Activated CD4-positive, alpha-beta T cell treated with anti-CD3 and anti-CD28 coated beads, Interleukin-2, amount 50 U/mL, for 16 hours (primary cell): ENCODE measurements around the gene HS3ST5.

Experiments used
- DNase-seq: peaks from one replicate; pipeline ENCODE4 v3.0.0-alpha.2; 2020

Gene HS3ST5

DNA sequence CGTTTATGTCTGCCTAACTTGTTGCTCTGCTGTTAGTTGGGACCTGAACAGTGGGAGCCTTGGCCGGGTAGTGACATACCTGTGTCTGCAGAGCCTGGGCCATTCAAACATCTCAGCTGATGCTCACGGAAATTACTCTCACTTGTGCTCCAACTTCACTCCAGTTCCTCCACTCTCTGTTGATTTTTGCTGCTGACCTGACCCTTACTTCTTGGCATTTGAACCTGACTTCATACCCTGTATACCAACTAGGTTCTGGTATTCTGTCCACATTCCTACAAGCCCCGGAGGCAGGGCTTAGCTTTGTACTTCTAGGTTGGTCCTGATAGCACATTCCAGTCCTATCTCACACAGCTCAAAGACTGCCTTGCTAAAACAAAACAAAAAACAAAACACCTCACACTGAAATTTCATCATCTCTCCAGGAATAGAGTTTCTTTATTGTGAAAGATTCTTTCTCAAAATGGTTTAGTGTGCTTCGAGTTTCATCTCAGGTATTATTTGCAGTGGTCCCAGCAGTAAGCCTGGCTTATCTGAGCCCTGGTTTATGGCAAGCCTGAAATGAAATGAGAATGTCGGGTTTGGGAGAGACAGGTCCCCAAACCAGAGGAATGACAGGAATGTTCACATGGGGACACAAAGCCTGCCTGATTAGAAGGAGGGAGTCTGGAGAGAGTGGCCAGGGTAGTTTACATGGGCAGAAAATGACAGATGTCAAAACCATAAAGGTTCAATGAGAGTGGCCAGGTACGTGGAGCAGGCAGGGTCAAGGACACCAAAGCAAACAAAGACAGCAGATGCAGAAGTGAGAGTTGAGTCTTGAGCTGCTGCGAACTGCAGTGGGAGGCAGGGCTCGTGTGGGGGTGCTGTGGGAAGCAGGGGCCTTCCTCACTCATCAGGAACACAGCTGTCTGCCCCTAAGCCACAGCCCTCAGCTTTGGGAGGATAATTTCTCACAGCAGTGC lies 197.7 kb downstream of the HS3ST5 start:
- DNase-seq = no peak

DNA sequence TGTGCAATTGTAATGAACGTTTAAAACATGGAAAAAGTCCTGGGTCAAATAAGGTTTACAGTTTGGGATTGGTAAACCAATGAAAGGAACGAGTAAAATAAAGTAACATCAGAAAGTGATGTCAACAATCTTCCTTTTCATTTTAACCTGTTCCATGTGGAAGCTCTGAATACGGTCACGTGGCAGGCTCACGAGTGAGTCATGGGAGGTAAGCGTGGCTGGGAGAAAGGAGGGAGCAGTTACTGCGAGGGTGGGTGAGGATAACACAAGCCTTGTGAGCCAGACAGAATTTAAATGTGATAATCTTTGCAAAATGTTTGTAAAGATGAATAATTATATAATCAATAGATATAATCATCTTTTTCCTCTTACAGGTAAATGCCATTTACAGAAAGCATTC lies 200.6 kb downstream of the HS3ST5 start:
- DNase-seq = no peak

DNA sequence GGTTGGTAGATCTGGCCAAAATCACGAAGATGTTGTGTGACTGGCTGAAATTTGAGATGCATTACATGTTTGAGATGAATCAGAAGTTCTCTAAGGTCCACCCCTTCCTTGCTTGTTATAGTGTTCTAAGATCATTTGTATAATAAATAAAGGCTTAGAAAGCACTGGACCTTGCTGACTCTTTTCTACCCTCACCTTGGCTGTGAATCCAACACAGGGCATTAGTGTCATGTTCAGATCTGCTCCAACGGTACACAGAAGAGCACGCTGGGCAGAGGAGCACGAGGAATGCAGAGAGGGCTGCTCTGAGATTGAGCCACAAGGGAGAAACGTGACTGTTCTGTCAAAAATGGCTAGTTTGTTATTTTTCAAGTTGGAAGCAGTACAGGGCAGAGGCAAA lies 202.4 kb downstream of the HS3ST5 start:
- no peak for DNase-seq

DNA sequence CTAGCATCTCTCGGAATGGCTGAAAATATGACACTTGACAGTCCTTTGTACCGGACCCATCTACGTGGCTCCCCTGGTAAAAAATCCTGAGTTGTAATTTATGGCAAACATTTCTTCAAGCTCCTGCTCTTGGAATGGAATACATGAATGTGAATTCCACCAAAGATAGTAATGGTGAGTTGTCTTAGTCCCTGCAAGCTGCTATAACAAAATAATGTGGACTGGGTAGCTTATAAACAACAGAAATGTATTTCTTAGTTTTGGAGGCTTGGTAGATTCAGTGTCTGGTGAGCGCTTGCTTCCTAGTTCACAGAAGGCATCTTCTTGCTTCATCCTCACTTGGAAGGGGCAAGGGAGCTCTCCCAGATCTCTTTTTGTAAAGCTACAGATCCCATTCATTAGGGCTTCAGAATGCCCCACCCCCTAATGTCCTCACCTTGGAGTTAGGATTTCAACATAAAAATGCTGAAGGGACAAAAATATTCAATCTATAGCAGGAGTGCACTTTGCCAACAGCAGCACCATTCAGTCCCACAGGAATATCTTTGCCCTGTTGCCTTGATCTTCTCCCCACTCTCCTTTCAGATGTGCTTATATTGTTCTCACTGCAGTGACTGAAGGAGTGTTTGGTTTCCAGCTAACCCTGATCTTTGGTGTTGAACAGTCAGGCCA lies 204.1 kb downstream of the HS3ST5 start:
- no peak for DNase-seq

DNA sequence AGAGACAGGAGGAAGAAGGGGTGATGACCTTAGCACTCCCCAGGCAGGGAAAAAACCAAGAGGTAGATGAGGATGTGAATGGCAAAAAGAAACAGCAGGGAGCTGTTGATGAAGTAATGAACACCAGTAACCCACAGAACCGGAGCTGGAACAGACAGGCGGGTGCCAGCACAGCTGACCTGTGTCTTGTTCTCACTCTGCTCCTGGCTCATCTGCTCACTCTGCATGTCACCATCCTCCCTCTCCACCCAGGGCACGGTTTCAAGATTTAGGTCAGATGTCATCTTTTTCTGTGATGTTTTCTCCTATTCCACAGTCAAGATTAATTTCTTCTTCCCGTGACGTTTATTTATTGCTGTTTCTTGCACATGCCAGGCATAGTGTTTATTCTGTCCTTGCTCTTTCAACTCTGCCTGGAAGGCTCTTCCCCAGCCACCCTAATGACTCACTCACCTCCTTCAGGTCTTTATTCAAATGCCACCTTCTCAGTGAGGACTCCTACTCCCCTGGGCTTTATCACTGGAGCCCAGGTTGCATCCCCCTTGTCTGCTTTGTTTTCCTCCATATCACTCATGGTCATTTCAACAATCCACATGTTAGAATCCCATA lies 207.4 kb downstream of the HS3ST5 start:
- no peak for DNase-seq

DNA sequence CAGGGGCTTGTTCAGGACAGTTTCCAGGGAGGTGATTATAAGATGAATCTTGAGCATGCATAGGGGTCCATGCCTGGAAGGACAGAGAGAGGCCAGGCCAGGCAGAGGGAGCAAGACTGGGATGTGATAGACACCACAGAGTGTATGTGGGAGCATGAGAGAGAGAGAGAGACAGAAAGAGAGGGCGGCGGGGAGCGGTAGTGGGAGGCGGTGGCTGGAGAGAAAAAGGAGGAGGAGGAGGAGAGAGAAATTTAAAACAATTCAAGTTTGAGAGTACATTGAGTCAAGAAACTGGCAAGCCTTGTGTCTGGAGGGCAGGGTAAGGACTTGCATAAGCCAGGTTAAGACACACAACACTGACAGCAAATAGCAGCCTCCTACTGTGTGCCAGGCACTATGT lies 209.0 kb downstream of the HS3ST5 start:
- DNase-seq = no peak

DNA sequence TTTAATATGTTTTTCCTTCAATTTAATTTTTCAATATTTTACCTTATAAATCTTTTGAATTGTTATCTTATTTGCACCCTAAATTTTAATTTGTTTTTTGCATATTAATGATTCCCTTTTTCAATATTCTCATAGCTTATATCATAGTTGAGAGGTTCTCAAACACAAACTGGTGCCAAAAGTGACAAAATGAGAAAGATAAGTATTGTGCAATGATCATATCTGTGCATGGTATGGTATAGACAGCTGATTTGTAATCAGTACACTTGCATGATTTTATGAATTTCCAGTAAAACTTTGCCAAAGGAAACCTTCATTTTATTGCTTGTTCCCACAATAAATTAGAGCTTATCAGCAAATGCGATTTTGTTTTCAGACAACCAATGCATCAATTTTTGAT lies 210.9 kb downstream of the HS3ST5 start:
- no peak for DNase-seq

DNA sequence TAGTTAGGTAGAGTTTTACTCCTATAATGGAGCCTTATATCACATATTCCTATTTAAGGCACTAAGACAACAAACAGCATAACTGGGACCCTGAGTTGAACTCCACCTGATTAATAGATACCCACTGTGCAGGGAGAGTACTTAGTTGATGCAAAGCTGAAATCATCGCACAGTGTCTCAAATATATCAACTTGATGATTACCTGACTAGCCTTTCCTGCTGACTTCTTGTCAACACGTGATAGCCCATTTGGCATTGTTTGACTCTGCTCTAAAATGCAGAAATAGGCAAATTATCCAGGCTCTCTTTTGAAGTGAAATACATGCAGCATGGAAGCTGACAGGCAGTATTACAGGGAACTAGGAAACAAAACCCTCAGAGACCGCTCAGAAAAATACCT lies 217.2 kb downstream of the HS3ST5 start:
- no peak for DNase-seq

DNA sequence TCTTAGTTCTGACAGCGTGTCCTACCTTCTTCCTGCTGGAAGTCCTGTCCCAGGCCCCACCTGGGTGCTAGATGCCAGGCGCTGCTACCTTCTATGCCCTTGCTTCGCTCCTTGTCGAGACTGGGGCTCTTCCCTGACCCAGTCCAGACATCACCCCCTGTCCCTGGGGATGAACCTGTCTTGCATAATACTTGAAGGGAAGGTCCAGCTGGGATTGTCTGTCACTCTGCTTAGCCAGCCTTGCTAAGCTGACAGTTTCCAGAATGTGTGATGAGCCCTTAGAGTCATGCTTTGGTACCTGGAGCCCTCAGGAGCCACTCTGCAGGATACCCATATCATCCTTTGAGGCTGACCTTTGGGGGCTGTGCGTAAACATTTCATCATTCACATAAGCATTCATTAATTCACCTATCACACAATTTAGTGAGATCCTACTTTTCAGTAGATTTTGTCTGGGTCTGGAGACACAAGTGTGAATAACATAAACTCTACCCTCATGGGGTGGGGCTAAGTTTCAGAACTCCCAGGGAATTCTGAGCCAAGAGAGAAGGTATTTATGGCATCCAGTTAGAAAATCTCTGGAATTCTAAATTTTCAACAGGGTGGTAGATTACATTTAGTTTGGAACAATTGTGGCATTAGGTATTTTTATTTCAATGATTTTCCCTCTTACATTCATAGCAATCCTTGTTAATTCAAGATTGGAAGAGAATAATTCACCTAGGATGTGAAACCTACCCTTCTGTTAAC lies 220.7 kb downstream of the HS3ST5 start:
- no peak for DNase-seq

DNA sequence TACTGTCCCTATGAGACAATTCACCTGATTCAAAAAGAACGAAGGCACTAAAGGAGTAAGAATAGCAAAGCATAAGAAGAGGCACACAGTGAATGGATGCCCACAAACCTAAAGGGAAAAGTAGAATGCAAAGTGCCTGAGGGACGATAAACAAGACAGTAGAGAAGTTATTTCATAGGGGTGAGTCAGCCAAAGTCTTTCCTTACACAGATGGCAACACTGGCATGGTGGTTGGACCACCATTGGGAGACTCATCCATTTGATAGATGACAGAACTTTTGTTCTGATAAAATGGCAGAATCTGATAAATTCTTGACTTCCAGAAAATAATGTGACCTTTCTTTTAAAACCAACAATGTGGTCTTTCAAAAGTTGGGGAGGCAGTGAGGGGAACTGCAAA lies 223.8 kb downstream of the HS3ST5 start:
- DNase-seq = no peak

DNA sequence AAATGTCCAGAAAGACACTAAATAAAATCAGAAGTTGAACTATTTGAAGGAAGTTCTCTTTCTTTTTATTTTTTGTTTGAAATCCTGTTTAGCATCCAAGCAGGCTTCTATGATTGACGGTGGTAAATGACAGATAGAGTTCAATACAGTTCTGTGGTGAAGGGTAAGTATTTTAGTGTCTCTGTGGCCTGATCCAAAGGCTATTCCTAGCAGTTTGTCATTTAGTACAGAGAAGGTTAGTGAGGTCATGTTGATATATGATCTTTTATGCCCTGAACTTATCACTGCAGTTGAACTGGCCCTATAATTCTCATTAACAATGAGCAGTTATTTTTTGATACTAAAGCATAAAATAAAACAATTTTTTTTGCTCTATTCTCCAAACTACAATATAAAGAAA lies 227.2 kb downstream of the HS3ST5 start:
- no peak for DNase-seq

DNA sequence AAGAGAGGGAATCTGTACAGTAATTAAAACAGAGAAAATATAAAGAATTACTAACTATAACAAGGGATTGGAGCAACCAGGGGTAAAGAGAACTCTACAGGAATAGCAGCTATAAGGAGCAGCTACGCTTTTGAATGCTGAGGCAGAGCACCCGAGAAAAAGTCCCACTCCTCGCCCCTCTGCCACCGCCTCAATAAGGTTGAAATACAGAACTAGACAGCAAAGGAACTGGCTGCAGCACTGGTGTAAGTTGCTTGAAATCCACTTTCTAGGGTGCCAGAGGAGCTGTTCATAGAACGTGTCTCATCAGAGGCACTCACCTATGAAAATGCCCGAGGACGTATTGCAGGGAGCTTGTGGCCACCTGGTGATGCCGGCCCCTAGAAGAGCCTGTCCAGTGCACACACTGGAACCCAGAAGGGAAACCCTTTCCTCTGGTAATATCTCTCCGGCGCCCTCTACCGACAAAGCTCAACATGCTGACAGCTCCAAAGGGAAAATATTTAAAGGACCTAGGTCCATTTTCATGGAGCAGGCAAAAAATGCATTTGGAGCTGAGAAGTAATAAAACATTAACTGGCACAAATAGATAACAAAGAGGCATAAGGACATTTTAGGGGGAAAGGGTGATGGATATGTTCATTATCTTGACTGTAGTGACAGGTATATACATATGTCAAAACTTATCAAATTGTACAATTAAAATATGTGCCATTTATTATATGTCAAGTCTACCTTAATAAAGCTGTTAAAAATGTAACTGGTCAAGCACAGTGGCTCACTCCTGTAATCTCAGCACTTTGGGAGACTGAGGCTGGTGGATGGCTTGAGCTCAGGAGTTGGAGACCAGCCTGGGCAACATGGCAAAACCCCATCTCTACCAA lies 234.5 kb downstream of the HS3ST5 start:
- peak; percentile 45 for DNase-seq

DNA sequence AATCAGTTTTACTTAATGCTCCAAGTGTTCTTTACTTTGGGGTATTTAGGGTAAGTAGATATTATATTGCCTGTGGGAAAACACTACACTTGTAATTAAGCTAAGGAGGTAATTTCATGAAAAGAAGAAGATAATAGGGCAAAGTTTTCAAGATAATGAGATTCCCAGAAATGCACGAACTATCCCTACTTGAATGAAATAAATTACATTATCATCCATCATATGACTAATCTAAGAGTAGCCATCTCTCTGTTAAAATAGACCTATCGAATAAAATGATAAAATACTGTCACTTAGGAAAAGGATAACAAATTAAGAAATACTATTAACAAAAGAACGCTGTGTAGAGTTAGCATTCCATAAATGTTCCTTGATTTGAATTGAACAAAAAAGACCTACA lies 236.8 kb downstream of the HS3ST5 start:
- DNase-seq = no peak

DNA sequence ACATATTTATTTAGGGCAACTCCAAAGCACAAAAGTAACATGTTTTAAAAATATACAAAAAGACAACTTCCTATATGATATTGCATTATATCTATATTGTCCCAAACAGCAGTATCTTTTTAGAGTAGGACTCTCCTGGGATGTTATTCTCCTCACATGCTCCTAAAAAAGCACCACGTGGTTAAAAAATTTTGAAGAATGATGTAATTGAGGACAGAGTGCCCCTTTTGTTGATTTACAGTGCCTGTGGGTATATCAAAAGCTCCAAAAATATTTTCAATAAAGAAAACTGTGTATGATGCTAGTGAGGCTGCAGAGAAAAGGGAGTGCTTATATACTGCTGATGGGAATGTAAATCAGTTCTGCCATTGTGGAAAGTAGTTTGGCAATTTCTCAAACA lies 241.6 kb downstream of the HS3ST5 start:
- DNase-seq = no peak

DNA sequence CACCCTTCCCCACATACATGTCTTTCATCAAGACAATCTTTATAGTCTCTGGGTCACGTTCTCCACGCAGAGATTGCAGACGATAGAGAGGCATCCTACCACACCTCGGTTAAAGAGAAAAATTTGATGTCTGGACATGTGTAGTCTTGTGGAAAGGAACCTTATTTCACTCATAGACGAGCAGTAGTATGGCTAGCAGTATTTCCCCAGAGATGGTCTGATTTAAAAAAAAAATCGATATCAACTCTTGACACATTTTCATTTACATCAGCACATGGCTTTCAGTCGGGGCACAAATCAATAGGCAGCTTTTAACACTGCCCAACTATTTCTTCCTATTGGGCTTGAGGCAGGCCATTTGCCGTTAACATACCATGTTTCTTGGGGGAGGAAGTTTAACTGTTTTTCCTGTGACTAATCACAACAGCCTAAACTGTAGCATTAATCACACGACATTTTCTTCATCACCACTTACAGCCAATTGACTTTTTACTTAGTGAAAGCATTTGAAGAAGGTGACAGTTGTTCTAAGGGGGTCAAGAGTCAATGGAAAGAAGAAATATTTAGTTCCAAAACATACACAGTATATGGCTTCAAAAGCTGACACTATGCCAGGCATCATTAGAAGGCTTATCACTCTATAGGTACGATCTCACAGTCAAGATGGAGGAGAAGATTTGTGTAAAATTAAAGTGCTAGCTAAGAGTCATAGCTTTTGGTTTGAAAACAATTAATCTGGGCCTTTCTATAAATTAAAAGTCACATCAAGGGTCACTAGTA lies 242.4 kb downstream of the HS3ST5 start:
- DNase-seq = no peak

DNA sequence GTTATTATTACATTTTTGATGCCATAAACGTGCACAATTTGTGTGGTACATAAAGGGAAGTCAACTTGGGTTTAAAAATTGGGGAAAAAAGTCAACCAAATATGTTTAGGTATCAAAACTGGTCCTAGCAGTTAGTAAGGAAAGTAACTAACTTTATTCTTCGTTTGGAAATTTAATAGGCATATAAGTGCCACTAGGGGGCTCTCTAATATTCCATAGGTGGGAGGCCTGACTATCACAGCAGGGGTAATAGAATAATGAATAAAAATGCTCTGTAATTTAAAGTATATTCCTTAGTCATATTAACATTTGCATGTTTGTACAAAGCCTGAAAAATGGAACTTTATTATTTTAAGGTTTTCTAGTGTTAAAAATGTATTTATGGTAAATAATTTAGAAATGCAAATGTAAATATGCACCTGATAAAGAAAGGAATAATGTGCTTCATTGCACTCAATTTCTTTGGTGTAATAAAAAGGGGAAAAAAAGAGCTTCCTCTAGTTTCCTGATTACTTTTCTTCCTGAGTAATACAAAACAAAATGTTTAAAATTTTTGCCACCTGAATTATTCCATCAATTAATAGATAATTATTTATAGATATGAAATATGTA lies 246.2 kb downstream of the HS3ST5 start:
- peak; percentile 40 for DNase-seq

DNA sequence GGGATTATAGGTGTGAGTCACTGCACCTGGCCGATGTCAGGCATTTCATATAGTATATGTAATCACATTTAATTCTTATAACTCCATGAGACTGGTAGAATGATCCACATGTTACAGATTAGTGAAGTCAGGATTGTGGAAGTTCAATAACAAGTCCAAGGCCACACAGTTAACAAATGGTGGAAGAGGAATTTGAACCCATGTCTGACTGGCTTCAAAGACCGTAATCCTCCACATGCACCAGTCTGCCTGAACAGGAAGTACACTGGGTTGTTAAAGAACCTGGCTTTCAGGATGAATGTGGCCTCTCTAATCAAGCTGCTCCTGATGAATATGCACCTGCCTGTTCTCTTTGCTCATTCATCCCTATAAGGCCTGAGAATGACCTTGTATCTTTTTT lies 249.9 kb downstream of the HS3ST5 start:
- DNase-seq = no peak

DNA sequence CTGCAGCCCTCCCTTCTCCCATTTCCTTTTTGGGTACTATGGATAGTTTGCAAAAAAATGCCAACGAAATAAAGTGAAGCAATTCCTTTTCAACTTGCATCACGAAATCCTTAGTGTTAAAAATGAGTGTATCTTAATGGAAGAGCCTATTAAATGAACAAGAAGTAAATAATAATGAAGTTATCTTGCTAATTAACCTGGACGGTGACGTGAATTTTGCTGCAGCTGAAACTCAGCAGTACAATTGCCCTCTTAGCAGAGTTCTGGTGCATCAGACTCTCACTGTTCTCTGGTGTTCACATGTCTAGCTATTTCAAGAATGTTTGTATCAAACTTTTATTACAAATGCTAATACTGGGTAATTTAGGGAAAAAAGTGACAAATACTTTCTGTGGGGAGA lies 252.2 kb downstream of the HS3ST5 start:
- DNase-seq = no peak

DNA sequence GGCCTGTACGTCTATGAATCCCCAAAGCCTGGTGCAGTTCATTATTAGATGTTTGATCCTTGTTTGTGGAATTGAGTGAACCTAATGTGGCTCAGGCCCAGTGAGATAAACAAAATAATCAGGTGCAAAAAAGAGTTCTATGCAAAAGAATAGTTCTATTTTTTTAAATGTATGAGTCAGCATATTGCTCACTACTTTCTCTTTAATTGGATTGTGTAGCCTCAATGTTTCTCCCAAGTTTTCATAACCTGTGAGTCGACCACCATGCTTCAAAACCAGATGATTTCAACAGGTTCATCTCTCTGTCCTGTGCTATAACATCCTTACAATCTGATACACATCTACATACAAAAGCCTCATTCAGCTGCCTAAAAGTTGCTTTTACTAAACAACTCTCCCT lies 255.3 kb downstream of the HS3ST5 start:
- DNase-seq = no peak

DNA sequence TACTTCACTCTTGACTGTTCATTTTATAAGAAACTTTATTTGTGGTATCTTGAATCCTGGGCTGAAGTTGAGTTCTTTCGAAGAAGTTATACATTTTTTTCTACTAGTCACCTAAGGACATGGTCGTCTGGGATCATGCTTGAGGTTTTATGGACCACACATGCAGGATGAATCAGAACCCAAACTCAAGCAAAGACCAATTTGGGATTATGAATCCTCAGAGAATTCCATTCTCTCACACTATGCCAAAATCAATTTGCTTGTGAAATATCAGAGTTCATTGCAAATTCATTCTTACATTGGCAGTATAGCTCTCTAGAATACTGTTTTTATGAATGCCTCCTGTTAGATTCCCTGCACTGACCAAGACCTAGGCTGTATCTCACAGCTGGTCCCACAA lies 257.6 kb downstream of the HS3ST5 start:
- no peak for DNase-seq

DNA sequence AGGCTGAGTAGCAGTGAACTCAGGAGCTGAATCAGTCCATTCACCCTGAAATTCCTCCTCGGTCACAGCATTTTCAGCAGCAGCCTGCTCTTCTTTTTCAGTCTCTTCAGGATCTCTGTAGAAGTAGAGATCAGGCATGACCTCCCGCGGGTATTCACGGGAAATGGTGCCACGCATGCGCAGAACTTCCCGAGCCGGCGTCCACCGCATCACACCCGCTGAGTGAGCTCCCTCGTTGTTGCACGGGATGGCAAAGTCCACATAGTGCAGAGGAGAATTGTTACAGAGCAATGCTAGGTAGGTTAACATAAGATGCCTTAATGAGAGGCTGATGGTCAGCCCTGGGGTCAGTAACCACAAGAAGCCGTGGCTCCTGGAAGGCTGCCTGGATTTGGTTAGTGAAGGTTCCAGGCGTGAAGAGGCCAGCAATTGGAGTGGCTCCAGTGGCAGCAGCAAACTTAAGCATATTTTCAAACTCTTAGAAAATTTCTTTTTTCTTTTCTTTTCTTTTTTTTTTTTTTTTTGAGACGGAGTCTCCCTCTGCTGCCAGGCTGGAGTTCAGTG lies 258.4 kb downstream of the HS3ST5 start:
- no peak for DNase-seq
